Liver (tissue), 9 donors: ENCODE data around the gene PLA2G4A. TPM values are rescaled to one million over a fixed set of nuclear protein-coding genes. Genes with fewer than 3 reads are reported as not detected.

Experiments
- DNase-seq: peaks from one replicate; pipeline ENCODE4 v3.0.0-alpha.2; 2017; ENCODE audit warnings: low spot score
- H3K27ac ChIP-seq, 2 donors: one replicate each; pipeline ENCODE4 v1.7.0; 2013; ENCODE audit warnings: inconsistent platforms in 2 of 2, low read length in 2 of 2, control low read depth in 1 of 2, low read depth in 1 of 2, mild to moderate bottlenecking in 1 of 2
- H3K27me3 ChIP-seq, 4 donors: one replicate each; pipeline versions ENCODE4 v1.6.1 to v1.7.0; 2013; ENCODE audit warnings: low read length in 3 of 4, inconsistent platforms in 1 of 4, mild to moderate bottlenecking in 1 of 4, moderate library complexity in 1 of 4; ENCODE audit not compliant: control insufficient read depth in 4 of 4, insufficient read depth in 4 of 4
- H3K36me3 ChIP-seq, 4 donors: one replicate each; pipeline versions ENCODE4 v1.6.1 to v1.7.0; 2013; ENCODE audit warnings: low read length in 3 of 4, mild to moderate bottlenecking in 3 of 4, low read depth in 1 of 4, moderate library complexity in 1 of 4; ENCODE audit not compliant: control insufficient read depth in 4 of 4, insufficient read depth in 3 of 4
- H3K4me1 ChIP-seq, 4 donors: one replicate each; pipeline versions ENCODE4 v1.6.1 to v1.7.0; 2013; ENCODE audit warnings: low read length in 3 of 4, mild to moderate bottlenecking in 3 of 4, moderate library complexity in 1 of 4; ENCODE audit not compliant: control insufficient read depth in 4 of 4, insufficient read depth in 4 of 4
- H3K4me3 ChIP-seq, 3 donors: one replicate each; pipeline versions ENCODE4 v1.6.1 to v1.7.0; 2013; ENCODE audit warnings: low read length in 3 of 3, control low read depth in 1 of 3, low read depth in 1 of 3, mild to moderate bottlenecking in 1 of 3
- H3K9ac ChIP-seq, 2 donors: one replicate each; pipeline ENCODE4 v1.7.0; 2013; ENCODE audit warnings: low read length in 2 of 2, mild to moderate bottlenecking in 2 of 2, moderate library complexity in 2 of 2, control low read depth in 1 of 2, low read depth in 1 of 2
- H3K9me3 ChIP-seq, 4 donors: one replicate each; pipeline versions ENCODE4 v1.6.1 to v1.7.0; 2013; ENCODE audit warnings: low read length in 3 of 4; ENCODE audit not compliant: control insufficient read depth in 4 of 4
- ATF3 ChIP-seq: IDR thresholded peaks from 2 replicates; pipeline ENCODE4 v1.6.1; 2016; ENCODE audit warnings: antibody characterized with exemption
- CTCF ChIP-seq: fragments of 150-350 bp; IDR thresholded peaks from 2 replicates; pipeline ENCODE4 v1.5.1; 2017; ENCODE audit warnings: improper control_type of control experiment, low read depth, low read length; ENCODE audit not compliant: missing input control
- EGR1 ChIP-seq, 2 donors: IDR thresholded peaks; 2 replicates each; pipeline ENCODE4 v1.6.1; 2016 to 2018; ENCODE audit warnings: antibody characterized with exemption in 2 of 2, low read depth in 2 of 2
- FOXA2 ChIP-seq: IDR thresholded peaks from 2 replicates; pipeline ENCODE4 v1.6.1; 2016; ENCODE audit warnings: antibody characterized with exemption
- GABPA ChIP-seq, 2 donors: IDR thresholded peaks in 1 of 2; conservative IDR thresholded peaks in 1 of 2; 2 replicates each; pipeline ENCODE4 v1.6.1; 2016; ENCODE audit warnings: antibody characterized with exemption in 2 of 2, mild to moderate bottlenecking in 1 of 2, moderate library complexity in 1 of 2
- HNF4A ChIP-seq, 2 donors: conservative IDR thresholded peaks; 2 replicates each; pipeline ENCODE4 v1.6.1; 2016; ENCODE audit warnings: antibody characterized with exemption in 2 of 2, mild to moderate bottlenecking in 2 of 2
- HNF4G ChIP-seq: IDR thresholded peaks from 2 replicates; pipeline ENCODE4 v1.6.1; 2016; ENCODE audit warnings: antibody characterized with exemption
- JUND ChIP-seq, 2 donors: IDR thresholded peaks; 2 replicates each; pipeline ENCODE4 v1.6.1; 2016; ENCODE audit warnings: antibody characterized with exemption in 2 of 2
- MAX ChIP-seq: IDR thresholded peaks from 2 replicates; pipeline ENCODE4 v1.6.1; 2016; ENCODE audit warnings: antibody characterized with exemption
- NR2F2 ChIP-seq: IDR thresholded peaks from 2 replicates; pipeline ENCODE4 v1.6.1; 2016; ENCODE audit warnings: antibody characterized with exemption
- RAD21 ChIP-seq, 2 donors: IDR thresholded peaks; 2 replicates each; pipeline ENCODE4 v1.6.1; 2016; ENCODE audit warnings: antibody characterized with exemption in 2 of 2, mild to moderate bottlenecking in 2 of 2
- REST ChIP-seq: IDR thresholded peaks from 2 replicates; pipeline ENCODE4 v1.6.1; 2016; ENCODE audit warnings: antibody characterized with exemption, mild to moderate bottlenecking
- RXRA ChIP-seq, 2 donors: IDR thresholded peaks; 2 replicates each; pipeline ENCODE4 v1.6.1; 2017 to 2018; ENCODE audit warnings: antibody characterized with exemption in 2 of 2, mild to moderate bottlenecking in 1 of 2
- TAF1 ChIP-seq: conservative IDR thresholded peaks from 2 replicates; pipeline ENCODE4 v1.6.1; 2016; ENCODE audit warnings: antibody characterized with exemption, mild to moderate bottlenecking
- ZBTB33 ChIP-seq: IDR thresholded peaks from 2 replicates; pipeline ENCODE4 v1.6.1; 2016; ENCODE audit warnings: antibody characterized with exemption
- WGBS: extraction: QIAGEN DNeasy Blood & Tissue Kit; methylation state at CpG from one replicate; pipeline ENCODE4 v1.1.7; 2013; 5-methylcytosine and 5-hydroxymethylcytosine counted together
- polyA plus RNA-seq, 2 donors: library from polyadenylated mRNA; stranded (reverse) in 1 of 2; unstranded in 1 of 2; fragments of 200-250 nt in 1 of 2; fragments of >200 nt in 1 of 2; fragmentation: Nextera tagmentation in 1 of 2; extraction: Ambion mirVana in 1 of 2; gene quantifications; one replicate each; pipeline versions ENCODE4 v1.2.1 to v1.2.3, GENCODE V29; 2013 to 2015
- total RNA-seq, 2 donors: library from RNA; depleted of rRNA; stranded (reverse); fragments of >200 nt; gene quantifications; one replicate each; pipeline ENCODE4 v1.2.3, GENCODE V29; 2014
- donor health status: healthy.
- donor health status: healthy.
- donor health status: healthy.
- donor health status: healthy.
- donor health status: healthy.

PLA2G4A gene
- total and polyA plus RNA-seq, 4 donors, result 0.39 to 2.5 (median 1.1) TPM

- no peak overlapping the region for H3K27ac ChIP-seq
- no peak overlapping the region for H3K4me3 ChIP-seq
- no peaks in the 10 kb centered on the region for H3K9me3 ChIP-seq
- no peak for TF ChIP-seq ZBTB33
- no peak for TF ChIP-seq HNF4A (conservative IDR thresholded peaks at IDR 0.05)
- no peak for TF ChIP-seq MAX
- no peak for TF ChIP-seq CTCF
- no peak for TF ChIP-seq JUND (IDR thresholded peaks at IDR 0.05)
- TF ChIP-seq GABPA (IDR thresholded peaks at IDR 0.05 in 1 of 2, conservative IDR thresholded peaks at IDR 0.05 in 1 of 2), result no peak
- no peak for TF ChIP-seq NR2F2
- TF ChIP-seq EGR1 (IDR thresholded peaks at IDR 0.05; ENCODE audit: low read depth in 2 of 2), result no peak
- H3K9ac ChIP-seq, result no peak overlapping the region
- WGBS, result 65% methylated on average over 6 of the region's 6 CpGs
- no peak for DNase-seq
- peaks cover 0 to 5% (median 0%) of the 10 kb centered on the region in 4 donors for H3K27me3 ChIP-seq
- no peaks in the 10 kb centered on the region for H3K4me1 ChIP-seq
- H3K36me3 ChIP-seq, result no peaks in the 10 kb centered on the region
Observed at GRCh38 chr1:186999506-186999905, 170.8 kb downstream of the PLA2G4A start.

- H3K36me3 ChIP-seq, result no peaks in the 10 kb centered on the region
- no peaks in the 10 kb centered on the region for H3K9me3 ChIP-seq
- 70% methylated on average over 4 of the region's 4 CpGs for WGBS
- no peak for DNase-seq
- H3K27ac ChIP-seq, result no peak overlapping the region
- TF ChIP-seq ATF3, result no peak
- no peaks in the 10 kb centered on the region for H3K4me1 ChIP-seq
- peaks cover 0 to 5% (median 0%) of the 10 kb centered on the region in 4 donors for H3K27me3 ChIP-seq
- H3K4me3 ChIP-seq, result no peak overlapping the region
- H3K9ac ChIP-seq, result no peak overlapping the region
Observed at GRCh38 chr1:187001198-187001889, 172.6 kb downstream of the PLA2G4A start.

- no peak for DNase-seq
- Histone ChIP-seq H3K9me3 (no peaks in the 10 kb centered on the region), H3K4me1 (no peaks in the 10 kb centered on the region), H3K36me3 (no peaks in the 10 kb centered on the region), H3K4me3 (no peak overlapping the region), H3K27ac (no peak overlapping the region), H3K27me3 (peaks cover 0 to 5% (median 0%) of the 10 kb centered on the region in 4 donors), H3K9ac (no peak overlapping the region)
- WGBS, result 86% methylated on average over 8 of the region's 8 CpGs
- TF ChIP-seq JUND (IDR thresholded peaks at IDR 0.05), result no peak
- no peak for TF ChIP-seq REST
- no peak for TF ChIP-seq FOXA2
- TF ChIP-seq EGR1 (IDR thresholded peaks at IDR 0.05; ENCODE audit: low read depth in 2 of 2), result no peak
- TF ChIP-seq RXRA (IDR thresholded peaks at IDR 0.05), result no peak
- no peak for TF ChIP-seq TAF1
- TF ChIP-seq HNF4A (conservative IDR thresholded peaks at IDR 0.05), result no peak
- TF ChIP-seq ATF3, result no peak
- no peak for TF ChIP-seq RAD21 (IDR thresholded peaks at IDR 0.05)
- TF ChIP-seq HNF4G, result no peak
- no peak for TF ChIP-seq CTCF
- TF ChIP-seq MAX, result no peak
Observed at GRCh38 chr1:187003353-187003752, 174.6 kb downstream of the PLA2G4A start.
